GM18867 (cell line): ENCODE measurements around the gene TSHZ2.
"Not testable (repeated sequence)": the region's sequence is repeated elsewhere in the genome, so short reads cannot be mapped to it uniquely, and the experiment has no call there.

Source experiments
- ATAC-seq: cut with Tn5 transposase; IDR thresholded peaks from one replicate; pipeline ENCODE4 v1.9.1; 2021; ENCODE audit warnings: mild to moderate bottlenecking, moderate library complexity; ENCODE audit not compliant: unreplicated experiment

Gene TSHZ2

GRCh38 chr20:53364646-53365045 is 392.5 kb downstream of the TSHZ2 start:
- ATAC-seq, result no peak

DNA sequence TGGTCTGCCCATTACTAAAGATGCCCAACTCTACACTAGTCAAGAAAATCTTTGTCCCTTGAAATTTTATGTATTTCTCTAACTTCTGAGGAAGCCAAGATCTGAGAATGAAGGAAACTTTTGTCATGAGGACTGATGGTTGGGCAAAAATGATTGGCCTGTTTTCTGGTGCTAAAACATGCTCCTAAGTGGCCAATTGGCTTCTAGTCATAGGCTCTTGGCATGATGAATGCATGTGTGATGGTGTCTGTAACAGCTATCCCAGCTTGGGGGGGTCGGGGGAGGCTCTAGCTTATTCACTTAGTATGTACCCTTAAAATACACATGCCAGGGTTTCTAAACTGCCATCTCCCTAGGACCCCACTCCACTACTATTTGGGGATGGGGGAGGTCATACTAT is 392.9 kb downstream of the TSHZ2 start:
- no peak for ATAC-seq

DNA sequence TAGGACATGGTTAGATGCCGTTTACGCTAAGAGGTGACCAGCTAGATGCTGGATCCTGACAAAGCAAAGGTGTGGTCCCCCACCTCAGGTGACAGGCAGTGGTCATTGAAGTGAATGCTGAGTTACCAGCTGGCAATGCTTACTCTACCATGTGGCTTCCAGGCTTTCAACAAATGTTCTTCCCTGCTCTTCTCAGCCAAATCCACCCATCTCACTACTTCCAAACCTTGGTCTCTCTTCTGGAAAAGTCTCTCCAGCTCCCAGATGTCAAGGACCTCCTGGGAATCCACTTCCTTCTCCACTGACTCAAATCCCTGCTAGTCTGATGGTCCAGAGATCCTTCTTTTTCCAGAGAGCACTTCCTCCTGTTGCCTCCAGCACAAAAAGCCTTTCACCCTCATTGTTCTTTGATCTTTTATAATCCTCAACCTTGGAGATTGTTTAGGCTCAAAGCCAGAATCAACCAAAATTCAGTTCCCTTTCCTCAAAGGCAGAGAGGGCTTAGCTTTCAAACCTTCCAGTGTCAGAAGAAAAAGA is 393.4 kb downstream of the TSHZ2 start:
- ATAC-seq, result no peak

GRCh38 chr20:53366928-53367327 is 394.8 kb downstream of the TSHZ2 start:
- not testable (repeated sequence) for ATAC-seq

- ATAC-seq, result no peak
These were observed 397.7 kb downstream of the TSHZ2 start for GRCh38 chr20:53369871-53370270.

DNA sequence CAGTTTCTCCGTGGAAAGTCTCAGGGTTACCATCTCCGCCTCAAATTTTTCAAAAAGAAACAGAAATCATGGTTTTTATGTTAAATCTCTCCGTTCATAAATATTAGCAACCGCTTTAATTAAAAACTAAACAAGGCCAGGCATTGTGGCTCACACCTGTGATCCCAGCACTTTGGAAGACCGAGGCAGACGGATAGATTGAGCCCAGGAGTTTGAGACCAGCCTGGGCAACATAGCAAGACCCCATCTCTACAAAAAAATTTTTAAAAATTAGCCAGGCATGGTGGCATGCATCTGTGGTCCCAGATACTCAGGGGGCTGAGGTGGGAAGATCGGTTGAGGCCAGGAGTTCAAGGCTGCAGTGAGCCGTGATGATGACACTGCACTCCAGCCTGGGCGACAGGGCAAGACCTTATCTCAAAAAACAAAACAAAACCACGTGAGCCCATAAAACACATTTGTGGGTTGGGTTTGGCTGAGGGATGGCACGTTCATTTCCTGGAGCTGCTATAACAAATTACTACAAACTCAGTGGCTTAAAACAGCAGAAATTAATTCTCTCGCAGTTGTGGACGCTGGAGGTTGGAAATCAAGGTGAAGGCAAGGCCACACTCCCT is 398.3 kb downstream of the TSHZ2 start:
- ATAC-seq, result no peak

- no peak for ATAC-seq
These were observed 399.1 kb downstream of the TSHZ2 start for GRCh38 chr20:53371216-53371615.

GRCh38 chr20:53376021-53376420 is 403.9 kb downstream of the TSHZ2 start:
- no peak for ATAC-seq

GRCh38 chr20:53379014-53379832 is 407.1 kb downstream of the TSHZ2 start:
- ATAC-seq, result no peak

DNA sequence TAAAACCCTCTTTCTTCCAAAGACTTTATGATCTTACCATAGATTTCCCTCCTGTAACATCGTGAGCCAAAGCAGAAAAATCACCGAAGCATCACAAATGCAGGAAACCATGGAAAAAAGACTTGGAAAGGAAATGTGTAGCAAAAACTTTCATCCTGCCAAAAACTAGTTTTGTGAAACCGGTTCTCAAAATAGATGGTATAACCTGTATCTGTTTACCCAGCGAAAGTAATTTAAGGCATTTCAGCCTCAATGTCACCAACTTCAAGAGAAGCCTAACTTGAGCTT is 407.6 kb downstream of the TSHZ2 start:
- ATAC-seq, result no peak

DNA sequence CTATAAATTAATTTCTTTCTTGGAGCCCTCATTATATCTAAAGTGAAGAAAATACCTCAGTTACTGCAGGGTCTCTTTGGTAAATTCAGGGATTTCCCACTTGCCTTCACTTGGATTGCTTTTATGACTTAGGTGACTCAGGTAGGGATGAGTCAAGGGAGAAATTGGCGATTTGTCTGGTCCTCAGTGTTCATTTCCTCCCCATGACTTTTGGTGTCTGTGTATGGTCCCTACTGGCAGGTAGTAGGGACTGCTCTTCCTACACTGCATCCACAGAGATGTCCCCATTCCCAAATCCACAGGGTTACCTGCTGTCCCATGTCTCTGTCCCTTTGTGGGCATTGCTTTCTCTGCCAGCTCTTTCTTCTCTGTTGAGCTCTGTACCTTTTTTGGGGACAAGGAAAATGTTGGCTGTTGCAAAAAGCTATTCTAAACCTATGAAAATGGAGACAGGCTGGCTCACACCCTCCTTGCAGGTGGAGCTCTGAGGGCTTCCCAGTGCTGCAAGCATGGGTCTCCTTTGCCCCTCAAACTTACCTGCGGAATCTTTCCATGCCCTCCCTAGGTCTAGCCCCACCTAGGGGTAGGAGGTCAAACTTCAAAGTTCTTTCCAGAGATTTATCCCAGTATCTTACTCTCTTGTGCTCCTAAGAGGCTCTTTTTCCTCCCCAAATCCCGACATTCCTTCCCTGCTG is 409.6 kb downstream of the TSHZ2 start:
- no peak for ATAC-seq

- ATAC-seq, result no peak
These were observed 410.2 kb downstream of the TSHZ2 start for GRCh38 chr20:53382263-53382844.

DNA sequence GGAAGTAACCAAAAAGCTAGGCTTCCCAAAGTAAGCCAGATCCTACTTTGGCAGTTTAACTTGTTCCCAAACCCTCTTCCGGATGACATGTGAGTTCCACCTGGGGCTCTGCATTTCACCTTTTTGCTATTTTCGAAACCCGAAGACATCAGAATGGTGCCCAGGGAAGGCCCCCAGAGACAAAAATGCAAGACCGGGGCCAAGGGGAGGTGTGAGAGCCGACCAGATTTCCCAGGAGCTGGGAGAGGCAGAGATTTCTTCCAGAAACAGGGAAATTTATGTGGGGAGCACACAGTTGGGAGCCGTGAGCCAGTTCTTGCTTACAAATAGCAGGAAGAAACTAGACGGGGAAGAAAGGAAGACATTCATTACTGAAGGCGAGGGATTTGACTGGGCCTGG is 411.8 kb downstream of the TSHZ2 start:
- no peak for ATAC-seq

GRCh38 chr20:53384392-53384791 is 412.2 kb downstream of the TSHZ2 start:
- ATAC-seq, result no peak

DNA sequence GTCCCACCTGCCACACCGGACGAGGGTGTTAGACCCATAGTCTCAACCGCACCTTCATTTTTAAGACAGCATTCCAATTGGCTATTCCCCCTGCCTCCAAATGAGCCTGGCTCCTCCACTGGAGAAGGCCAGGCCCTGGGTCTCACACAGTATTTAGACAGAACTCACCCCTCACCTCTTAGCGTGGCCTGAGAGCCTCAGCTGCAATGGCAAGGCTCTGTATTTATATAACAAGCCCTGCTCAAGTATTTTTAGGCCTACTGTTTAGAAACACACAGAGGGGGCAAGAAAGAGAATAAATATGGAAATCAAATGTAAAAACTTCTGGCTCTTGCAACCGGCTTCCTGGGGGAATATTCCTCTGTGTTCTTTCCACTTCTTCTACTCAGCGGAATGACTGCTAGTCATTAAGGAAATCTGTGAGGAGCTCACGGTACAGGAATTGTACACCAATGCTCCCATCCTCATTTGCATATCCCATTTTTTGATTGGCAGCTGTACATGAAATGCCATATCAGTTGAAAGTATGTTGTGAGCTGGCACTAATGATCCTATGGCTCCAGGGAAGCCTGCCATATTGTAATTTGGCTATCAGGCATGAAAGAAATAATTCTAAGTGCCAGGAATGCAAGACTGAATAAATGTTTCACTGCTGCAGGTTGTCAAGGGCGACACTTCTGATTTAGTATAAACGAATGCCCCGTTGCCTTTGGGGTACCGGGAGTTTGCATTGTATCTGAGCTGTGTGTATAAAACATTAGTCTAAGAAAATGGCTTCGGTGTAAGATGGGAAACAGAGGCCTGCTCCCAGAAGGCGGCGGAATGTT is 414.0 kb downstream of the TSHZ2 start:
- no peak for ATAC-seq

DNA sequence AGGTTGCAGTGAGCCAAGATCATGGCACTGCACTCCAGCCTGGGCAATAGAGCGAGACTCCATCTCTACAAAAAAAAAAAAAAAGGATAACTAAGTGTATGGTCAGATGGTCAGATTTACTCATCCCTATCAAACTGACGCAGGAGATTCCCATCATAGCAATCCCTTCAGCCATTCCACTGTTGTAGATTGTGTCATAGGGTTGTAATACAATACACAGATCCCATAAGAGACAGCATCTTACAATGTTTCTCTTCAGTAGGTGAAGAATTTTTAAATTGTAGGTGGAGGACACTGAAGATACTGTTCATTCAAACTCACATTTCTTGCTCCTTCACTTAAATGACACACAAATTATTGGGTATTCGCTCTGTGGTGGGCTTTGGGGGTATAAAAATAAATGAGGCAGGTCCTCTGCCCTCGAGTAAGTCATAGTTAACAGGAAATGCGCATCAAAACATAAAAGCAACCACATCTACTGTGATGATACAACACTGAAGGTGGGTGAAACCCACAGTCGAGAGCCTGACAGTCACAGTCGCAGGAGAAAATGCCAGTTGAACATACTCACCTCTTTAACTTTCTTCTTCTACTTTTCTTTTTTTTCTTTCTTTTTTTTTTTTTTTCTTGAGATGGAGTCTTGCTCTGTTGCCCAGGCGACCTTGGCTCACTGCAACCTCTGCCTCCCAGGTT is 416.0 kb downstream of the TSHZ2 start:
- ATAC-seq, result no peak

GRCh38 chr20:53389516-53390300 is 417.6 kb downstream of the TSHZ2 start:
- no peak for ATAC-seq

GRCh38 chr20:53390770-53391169 is 418.6 kb downstream of the TSHZ2 start:
- no peak for ATAC-seq

DNA sequence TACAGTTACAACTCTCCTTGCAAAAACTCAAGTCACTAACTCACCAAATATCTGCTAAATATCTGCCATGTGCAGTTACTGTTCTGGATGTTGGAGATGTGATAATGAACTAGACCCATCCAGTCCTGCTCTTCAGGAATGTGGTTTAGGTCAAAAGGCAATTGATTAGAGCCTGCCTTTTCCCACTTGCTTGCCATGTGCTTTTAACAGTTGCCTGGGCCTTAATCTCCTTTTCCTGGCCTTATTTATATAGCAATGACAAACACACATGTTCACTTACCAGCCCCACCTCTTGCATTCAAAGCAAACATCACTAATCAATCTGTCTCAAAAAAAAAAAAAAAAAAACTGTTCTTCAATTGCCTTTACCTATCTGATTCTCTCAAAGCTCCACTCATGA is 422.3 kb downstream of the TSHZ2 start:
- no peak for ATAC-seq
